SK-N-SH treated with all-trans-retinoic acid at 6 μM for 48 hours (cell line): ENCODE data around the gene GTF3C4.

ENCODE experiments used
- ESRRG ChIP-seq: fragments of 250-450 bp; sonication (Bioruptor Pico); IDR thresholded peaks from 2 replicates; pipeline ENCODE4 v1.6.1; 2021; ENCODE audit warnings: mild to moderate bottlenecking
- GLIS3 ChIP-seq: fragments of 250-450 bp; sonication (Bioruptor Pico); IDR thresholded peaks from 2 replicates; pipeline ENCODE4 v1.5.0; 2020; ENCODE audit warnings: mild to moderate bottlenecking, moderate library complexity
- OSR1 ChIP-seq: fragments of 250-450 bp; sonication (Bioruptor Pico); IDR thresholded peaks from 2 replicates; pipeline ENCODE4 v1.8.0; 2022; ENCODE audit warnings: moderate library complexity, mild to moderate bottlenecking, inconsistent platforms
- PPARA ChIP-seq: fragments of 250-450 bp; sonication (Bioruptor Pico); IDR thresholded peaks from 2 replicates; pipeline ENCODE4 v1.5.0; 2020; ENCODE audit warnings: mild to moderate bottlenecking, borderline replicate concordance
- TCF4 ChIP-seq: fragments of 250-450 bp; sonication (Bioruptor Pico); IDR thresholded peaks from 2 replicates; pipeline ENCODE4 v1.8.0; 2021; ENCODE audit warnings: mild to moderate bottlenecking, moderate library complexity, borderline replicate concordance
- TOX ChIP-seq: fragments of 250-450 bp; sonication (Bioruptor Pico); IDR thresholded peaks from 2 replicates; pipeline ENCODE4 v1.8.0; 2021; ENCODE audit warnings: mild to moderate bottlenecking, moderate library complexity, borderline replicate concordance
- ZC3H10 ChIP-seq: fragments of 250-450 bp; sonication (Bioruptor Pico); IDR thresholded peaks from 2 replicates; pipeline ENCODE4 v1.5.1; 2021; ENCODE audit warnings: mild to moderate bottlenecking, moderate library complexity
- ZFP30 ChIP-seq: fragments of 450-650 bp; formaldehyde crosslinking; IDR thresholded peaks from 2 replicates; pipeline ENCODE4 v1.5.0; 2022; ENCODE audit warnings: mild to moderate bottlenecking, moderate library complexity
- ZNF565 ChIP-seq: fragments of 450-650 bp; formaldehyde crosslinking; conservative IDR thresholded peaks from 2 replicates; pipeline ENCODE4 v1.5.0; 2020; ENCODE audit warnings: low read depth, mild to moderate bottlenecking, moderate library complexity
- ZNF70 ChIP-seq: fragments of 450-650 bp; formaldehyde crosslinking; IDR thresholded peaks from 2 replicates; pipeline ENCODE4 v1.5.0; 2020; ENCODE audit warnings: mild to moderate bottlenecking, moderate library complexity
- TF ChIP-seq, protein P1 (sequence below): fragments of 250-450 bp; sonication (Bioruptor Pico); IDR thresholded peaks from 2 replicates; pipeline ENCODE4 v1.5.1; 2020; ENCODE audit warnings: low read depth, mild to moderate bottlenecking, moderate library complexity
- TF ChIP-seq, protein P2 (sequence below): fragments of 250-450 bp; sonication (Bioruptor Pico); IDR thresholded peaks from 2 replicates; pipeline ENCODE4 v1.8.0; 2020; ENCODE audit warnings: mild to moderate bottlenecking, moderate library complexity, borderline replicate concordance
- TF ChIP-seq, protein P3 (sequence below): fragments of 250-450 bp; sonication (Bioruptor Pico); IDR thresholded peaks from 2 replicates; pipeline ENCODE4 v1.5.0; 2020; ENCODE audit warnings: mild to moderate bottlenecking, moderate library complexity

DNA sequence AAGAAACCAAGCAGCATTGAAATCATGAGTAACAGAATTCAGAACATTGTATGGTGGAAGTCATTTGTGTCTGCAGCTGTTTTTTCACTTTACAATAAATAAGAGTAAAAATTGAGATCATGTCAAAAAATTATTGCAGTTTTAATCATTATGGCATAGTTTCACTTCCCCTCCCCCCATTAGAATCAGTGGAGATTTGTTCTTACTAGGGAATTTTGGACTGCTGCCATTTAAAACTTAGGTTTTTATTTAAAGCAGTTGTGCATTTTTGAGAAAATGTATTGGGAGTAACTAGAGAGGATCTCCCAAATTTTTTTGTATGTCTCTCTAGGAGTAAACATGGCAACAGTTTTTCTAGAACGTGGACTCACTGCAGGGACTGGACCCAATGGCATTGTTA is 20.4 kb downstream of the GTF3C4 start:
- TF ChIP-seq ESRRG (CRISPR knock-in tag) (no peak), PPARA (CRISPR knock-in tag) (no peak), ZNF70 (CRISPR knock-in tag) (no peak), TCF4 (CRISPR knock-in tag) (no peak), ZFP30 (CRISPR knock-in tag) (no peak), ZC3H10 (no peak), OSR1 (CRISPR knock-in tag) (no peak), ZNF565 (no peak), TOX (CRISPR knock-in tag) (no peak), GLIS3 (CRISPR knock-in tag) (no peak)
- TF ChIP-seq, protein P1, sequence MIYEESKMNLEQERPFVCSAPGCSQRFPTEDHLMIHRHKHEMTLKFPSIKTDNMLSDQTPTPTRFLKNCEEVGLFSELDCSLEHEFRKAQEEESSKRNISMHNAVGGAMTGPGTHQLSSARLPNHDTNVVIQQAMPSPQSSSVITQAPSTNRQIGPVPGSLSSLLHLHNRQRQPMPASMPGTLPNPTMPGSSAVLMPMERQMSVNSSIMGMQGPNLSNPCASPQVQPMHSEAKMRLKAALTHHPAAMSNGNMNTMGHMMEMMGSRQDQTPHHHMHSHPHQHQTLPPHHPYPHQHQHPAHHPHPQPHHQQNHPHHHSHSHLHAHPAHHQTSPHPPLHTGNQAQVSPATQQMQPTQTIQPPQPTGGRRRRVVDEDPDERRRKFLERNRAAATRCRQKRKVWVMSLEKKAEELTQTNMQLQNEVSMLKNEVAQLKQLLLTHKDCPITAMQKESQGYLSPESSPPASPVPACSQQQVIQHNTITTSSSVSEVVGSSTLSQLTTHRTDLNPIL (CRISPR knock-in tag) = no peak
- TF ChIP-seq, protein P2, sequence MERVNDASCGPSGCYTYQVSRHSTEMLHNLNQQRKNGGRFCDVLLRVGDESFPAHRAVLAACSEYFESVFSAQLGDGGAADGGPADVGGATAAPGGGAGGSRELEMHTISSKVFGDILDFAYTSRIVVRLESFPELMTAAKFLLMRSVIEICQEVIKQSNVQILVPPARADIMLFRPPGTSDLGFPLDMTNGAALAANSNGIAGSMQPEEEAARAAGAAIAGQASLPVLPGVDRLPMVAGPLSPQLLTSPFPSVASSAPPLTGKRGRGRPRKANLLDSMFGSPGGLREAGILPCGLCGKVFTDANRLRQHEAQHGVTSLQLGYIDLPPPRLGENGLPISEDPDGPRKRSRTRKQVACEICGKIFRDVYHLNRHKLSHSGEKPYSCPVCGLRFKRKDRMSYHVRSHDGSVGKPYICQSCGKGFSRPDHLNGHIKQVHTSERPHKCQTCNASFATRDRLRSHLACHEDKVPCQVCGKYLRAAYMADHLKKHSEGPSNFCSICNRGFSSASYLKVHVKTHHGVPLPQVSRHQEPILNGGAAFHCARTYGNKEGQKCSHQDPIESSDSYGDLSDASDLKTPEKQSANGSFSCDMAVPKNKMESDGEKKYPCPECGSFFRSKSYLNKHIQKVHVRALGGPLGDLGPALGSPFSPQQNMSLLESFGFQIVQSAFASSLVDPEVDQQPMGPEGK (CRISPR knock-in tag) = no peak
- TF ChIP-seq, protein P3, sequence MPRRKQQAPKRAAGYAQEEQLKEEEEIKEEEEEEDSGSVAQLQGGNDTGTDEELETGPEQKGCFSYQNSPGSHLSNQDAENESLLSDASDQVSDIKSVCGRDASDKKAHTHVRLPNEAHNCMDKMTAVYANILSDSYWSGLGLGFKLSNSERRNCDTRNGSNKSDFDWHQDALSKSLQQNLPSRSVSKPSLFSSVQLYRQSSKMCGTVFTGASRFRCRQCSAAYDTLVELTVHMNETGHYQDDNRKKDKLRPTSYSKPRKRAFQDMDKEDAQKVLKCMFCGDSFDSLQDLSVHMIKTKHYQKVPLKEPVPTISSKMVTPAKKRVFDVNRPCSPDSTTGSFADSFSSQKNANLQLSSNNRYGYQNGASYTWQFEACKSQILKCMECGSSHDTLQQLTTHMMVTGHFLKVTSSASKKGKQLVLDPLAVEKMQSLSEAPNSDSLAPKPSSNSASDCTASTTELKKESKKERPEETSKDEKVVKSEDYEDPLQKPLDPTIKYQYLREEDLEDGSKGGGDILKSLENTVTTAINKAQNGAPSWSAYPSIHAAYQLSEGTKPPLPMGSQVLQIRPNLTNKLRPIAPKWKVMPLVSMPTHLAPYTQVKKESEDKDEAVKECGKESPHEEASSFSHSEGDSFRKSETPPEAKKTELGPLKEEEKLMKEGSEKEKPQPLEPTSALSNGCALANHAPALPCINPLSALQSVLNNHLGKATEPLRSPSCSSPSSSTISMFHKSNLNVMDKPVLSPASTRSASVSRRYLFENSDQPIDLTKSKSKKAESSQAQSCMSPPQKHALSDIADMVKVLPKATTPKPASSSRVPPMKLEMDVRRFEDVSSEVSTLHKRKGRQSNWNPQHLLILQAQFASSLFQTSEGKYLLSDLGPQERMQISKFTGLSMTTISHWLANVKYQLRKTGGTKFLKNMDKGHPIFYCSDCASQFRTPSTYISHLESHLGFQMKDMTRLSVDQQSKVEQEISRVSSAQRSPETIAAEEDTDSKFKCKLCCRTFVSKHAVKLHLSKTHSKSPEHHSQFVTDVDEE (CRISPR knock-in tag) = no peak
